ENCODE results near the gene BBS7. TPM values are rescaled to one million over a fixed set of nuclear protein-coding genes. Genes with fewer than 3 reads are reported as not detected.
A peak's percentile ranks its signal among the peaks of the same experiment; 100 is the strongest.

The BBS7 gene
- total and polyA plus RNA-seq, 9 of the 15 experiments (the other 6 are each of a cell fraction or from before 2014, with no cell fraction given), result 13.4 to 25.8 (median 16.4) TPM

GRCh38 chr4:121790976-121791375 is 79.3 kb downstream of the BBS7 start (continued):
- TF ChIP-seq, protein P1, sequence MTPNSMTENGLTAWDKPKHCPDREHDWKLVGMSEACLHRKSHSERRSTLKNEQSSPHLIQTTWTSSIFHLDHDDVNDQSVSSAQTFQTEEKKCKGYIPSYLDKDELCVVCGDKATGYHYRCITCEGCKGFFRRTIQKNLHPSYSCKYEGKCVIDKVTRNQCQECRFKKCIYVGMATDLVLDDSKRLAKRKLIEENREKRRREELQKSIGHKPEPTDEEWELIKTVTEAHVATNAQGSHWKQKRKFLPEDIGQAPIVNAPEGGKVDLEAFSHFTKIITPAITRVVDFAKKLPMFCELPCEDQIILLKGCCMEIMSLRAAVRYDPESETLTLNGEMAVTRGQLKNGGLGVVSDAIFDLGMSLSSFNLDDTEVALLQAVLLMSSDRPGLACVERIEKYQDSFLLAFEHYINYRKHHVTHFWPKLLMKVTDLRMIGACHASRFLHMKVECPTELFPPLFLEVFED (CRISPR knock-in tag; conservative IDR thresholded peaks at IDR 0.05), result no peak
- TF ChIP-seq PHB2 (IDR thresholded peaks at IDR 0.05; ENCODE audit: low read depth) (peak; percentile 58; the same call in 1 of the 2 replicates), POLR2B (IDR thresholded peaks at IDR 0.05; ENCODE audit: low read depth, partially characterized antibody) (no peak), ZNF445 (CRISPR knock-in tag; IDR thresholded peaks at IDR 0.05; ENCODE audit: low read depth) (no peak), BACH1 (tag; IDR thresholded peaks at IDR 0.05) (0 out of 2 replicates have a peak, but pooled peaks have one; percentile 21), ZC3H8 (IDR thresholded peaks at IDR 0.05) (no peak), CTCFL (IDR thresholded peaks at IDR 0.05; ENCODE audit: borderline replicate concordance, insufficient read depth, low read depth, low read length, poor library complexity, severe bottlenecking) (no peak), TGIF2 (CRISPR knock-in tag; IDR thresholded peaks at IDR 0.05) (no peak), MYC (IDR thresholded peaks at IDR 0.05; ENCODE audit: low read depth, low read length) (peak; percentile 83), MYC (CRISPR knock-in tag; IDR thresholded peaks at IDR 0.05; ENCODE audit: borderline replicate concordance, low read depth) (no peak), SRF (CRISPR knock-in tag; IDR thresholded peaks at IDR 0.05) (no peak), COPS2 (conservative IDR thresholded peaks at IDR 0.05) (no peak), ATF7 (IDR thresholded peaks at IDR 0.05) (peak; percentile 79), GABPA (tag; conservative IDR thresholded peaks at IDR 0.05; ENCODE audit: low read depth) (no peak), CSDE1 (IDR thresholded peaks at IDR 0.05) (no peak), MECOM (CRISPR knock-in tag; IDR thresholded peaks at IDR 0.05) (no peak), ZNF436 (CRISPR knock-in tag; IDR thresholded peaks at IDR 0.05) (no peak), SRSF9 (IDR thresholded peaks at IDR 0.05; ENCODE audit: borderline replicate concordance, low read depth, low read length) (no peak), TAL1 (IDR thresholded peaks at IDR 0.05) (peak; percentile 93)
- TF ChIP-seq, protein P2, sequence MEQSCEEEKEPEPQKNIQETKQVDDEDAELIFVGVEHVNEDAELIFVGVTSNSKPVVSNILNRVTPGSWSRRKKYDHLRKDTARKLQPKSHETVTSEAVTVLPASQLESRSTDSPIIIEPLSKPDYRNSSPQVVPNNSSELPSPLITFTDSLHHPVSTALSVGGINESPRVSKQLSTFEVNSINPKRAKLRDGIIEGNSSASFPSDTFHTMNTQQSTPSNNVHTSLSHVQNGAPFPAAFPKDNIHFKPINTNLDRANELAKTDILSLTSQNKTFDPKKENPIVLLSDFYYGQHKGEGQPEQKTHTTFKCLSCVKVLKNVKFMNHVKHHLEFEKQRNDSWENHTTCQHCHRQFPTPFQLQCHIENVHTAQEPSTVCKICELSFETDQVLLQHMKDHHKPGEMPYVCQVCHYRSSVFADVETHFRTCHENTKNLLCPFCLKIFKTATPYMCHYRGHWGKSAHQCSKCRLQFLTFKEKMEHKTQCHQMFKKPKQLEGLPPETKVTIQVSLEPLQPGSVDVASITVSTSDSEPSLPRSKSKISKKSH (CRISPR knock-in tag; IDR thresholded peaks at IDR 0.05), result no peak
- TF ChIP-seq, protein P3, sequence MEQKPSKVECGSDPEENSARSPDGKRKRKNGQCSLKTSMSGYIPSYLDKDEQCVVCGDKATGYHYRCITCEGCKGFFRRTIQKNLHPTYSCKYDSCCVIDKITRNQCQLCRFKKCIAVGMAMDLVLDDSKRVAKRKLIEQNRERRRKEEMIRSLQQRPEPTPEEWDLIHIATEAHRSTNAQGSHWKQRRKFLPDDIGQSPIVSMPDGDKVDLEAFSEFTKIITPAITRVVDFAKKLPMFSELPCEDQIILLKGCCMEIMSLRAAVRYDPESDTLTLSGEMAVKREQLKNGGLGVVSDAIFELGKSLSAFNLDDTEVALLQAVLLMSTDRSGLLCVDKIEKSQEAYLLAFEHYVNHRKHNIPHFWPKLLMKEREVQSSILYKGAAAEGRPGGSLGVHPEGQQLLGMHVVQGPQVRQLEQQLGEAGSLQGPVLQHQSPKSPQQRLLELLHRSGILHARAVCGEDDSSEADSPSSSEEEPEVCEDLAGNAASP (IDR thresholded peaks at IDR 0.05), result no peak
